HepG2 (cell line): ENCODE data around the gene FXYD6. TPM values are rescaled to one million over a fixed set of nuclear protein-coding genes. Genes with fewer than 3 reads are reported as not detected.

Experiments used
- ARNT ChIP-seq: fragments of 450-650 bp; IDR thresholded peaks from 2 replicates; pipeline ENCODE4 v1.6.1; 2017
- ATF3 ChIP-seq: sonication (generic); formaldehyde crosslinking; IDR thresholded peaks from 2 replicates; pipeline ENCODE4 v1.4.0; 2020; ENCODE audit warnings: missing genetic modification reagents
- CERS6 ChIP-seq: sonication (generic); formaldehyde crosslinking; IDR thresholded peaks from 2 replicates; pipeline ENCODE4 v1.5.0; 2020; ENCODE audit warnings: missing genetic modification reagents
- FOSL1 ChIP-seq: sonication (generic); formaldehyde crosslinking; IDR thresholded peaks from 2 replicates; pipeline ENCODE4 v1.9.0; 2021; ENCODE audit warnings: missing genetic modification reagents, borderline replicate concordance
- HDAC1 ChIP-seq: sonication (generic); formaldehyde crosslinking; IDR thresholded peaks from 2 replicates; pipeline ENCODE4 v1.5.1; 2020; ENCODE audit warnings: mild to moderate bottlenecking, missing genetic modification reagents
- HES4 ChIP-seq: sonication (generic); formaldehyde crosslinking; IDR thresholded peaks from 2 replicates; pipeline ENCODE4 v1.9.0; 2021; ENCODE audit warnings: mild to moderate bottlenecking, missing genetic modification reagents, borderline replicate concordance
- HIVEP1 ChIP-seq: sonication (generic); formaldehyde crosslinking; IDR thresholded peaks from 2 replicates; pipeline ENCODE4 v1.4.0; 2020; ENCODE audit warnings: mild to moderate bottlenecking, missing genetic modification reagents
- HOXA9 ChIP-seq: sonication (generic); formaldehyde crosslinking; IDR thresholded peaks from 2 replicates; pipeline ENCODE4 v1.8.1; 2022; ENCODE audit warnings: missing genetic modification reagents, mild to moderate bottlenecking, moderate library complexity, borderline replicate concordance
- MED8 ChIP-seq: sonication (generic); formaldehyde crosslinking; IDR thresholded peaks from 2 replicates; pipeline ENCODE4 v1.8.1; 2023; ENCODE audit warnings: mild to moderate bottlenecking, missing genetic modification reagents; ENCODE audit not compliant: insufficient replicate concordance
- MTF2 ChIP-seq: sonication (generic); formaldehyde crosslinking; IDR thresholded peaks from 2 replicates; pipeline ENCODE4 v1.5.0; 2020; ENCODE audit warnings: missing genetic modification reagents, borderline replicate concordance
- POGZ ChIP-seq: sonication (generic); formaldehyde crosslinking; IDR thresholded peaks from 2 replicates; pipeline ENCODE4 v1.4.0; 2020; ENCODE audit warnings: mild to moderate bottlenecking, missing genetic modification reagents
- SETDB1 ChIP-seq: sonication (generic); formaldehyde crosslinking; IDR thresholded peaks from 2 replicates; pipeline ENCODE4 v1.5.1; 2020; ENCODE audit warnings: missing genetic modification reagents, mild to moderate bottlenecking, borderline replicate concordance
- SMC3 ChIP-seq: IDR thresholded peaks from 2 replicates; pipeline ENCODE4 v1.6.1; 2011; ENCODE audit warnings: low read length, improper control_type of control experiment
- SSRP1 ChIP-seq: IDR thresholded peaks from 2 replicates; pipeline ENCODE4 v1.6.1; 2016; ENCODE audit warnings: control low read depth
- TEF ChIP-seq: sonication (generic); formaldehyde crosslinking; IDR thresholded peaks from 2 replicates; pipeline ENCODE4 v1.5.0; 2020; ENCODE audit warnings: missing genetic modification reagents
- ZBTB10 ChIP-seq: sonication (generic); formaldehyde crosslinking; IDR thresholded peaks from 2 replicates; pipeline ENCODE4 v1.4.0; 2020; ENCODE audit warnings: missing genetic modification reagents, borderline replicate concordance
- ZFYVE20 ChIP-seq: sonication (generic); formaldehyde crosslinking; IDR thresholded peaks from 2 replicates; pipeline ENCODE4 v1.8.0; 2023; ENCODE audit warnings: low read depth, mild to moderate bottlenecking, moderate library complexity, missing genetic modification reagents, borderline replicate concordance
- ZMYM2 ChIP-seq: sonication (generic); formaldehyde crosslinking; IDR thresholded peaks from 2 replicates; pipeline ENCODE4 v1.8.0; 2022; ENCODE audit warnings: mild to moderate bottlenecking, missing genetic modification reagents
- ZNF18 ChIP-seq: sonication (generic); formaldehyde crosslinking; IDR thresholded peaks from 2 replicates; pipeline ENCODE4 v1.8.0; 2022; ENCODE audit warnings: mild to moderate bottlenecking, missing genetic modification reagents; ENCODE audit not compliant: insufficient replicate concordance
- ZNF335 ChIP-seq: sonication (generic); formaldehyde crosslinking; IDR thresholded peaks from 2 replicates; pipeline ENCODE4 v1.4.0; 2020; ENCODE audit warnings: missing genetic modification reagents
- ZNF354B ChIP-seq: sonication (generic); formaldehyde crosslinking; IDR thresholded peaks from 2 replicates; pipeline ENCODE4 v1.8.0; 2022; ENCODE audit warnings: mild to moderate bottlenecking, missing genetic modification reagents
- ZNF597 ChIP-seq: sonication (generic); formaldehyde crosslinking; IDR thresholded peaks from 2 replicates; pipeline ENCODE4 v1.5.0; 2020; ENCODE audit warnings: missing genetic modification reagents
- polyA plus RNA-seq, 8 experiments: library from polyadenylated mRNA; depleted of rRNA in 3 of 8; stranded (reverse) in 7 of 8; unstranded in 1 of 8; fragments of >200 nt; fragmentation: Illumina TruSeq in 4 of 8; extraction: Trizol in 4 of 8; gene quantifications; 2 replicates each; pipeline versions ENCODE4 v1.2.1 to v1.2.3, GENCODE V29; 2011 to 2016; ENCODE audit warnings: low read depth in 4 of 8, missing spikeins in 1 of 8, mixed read lengths in 1 of 8; ENCODE audit not compliant: insufficient read depth in 1 of 8
- total RNA-seq, 5 experiments: library from RNA; depleted of rRNA; stranded (reverse); fragments of >200 nt; fragmentation: Illumina TruSeq; extraction: Trizol; gene quantifications; 2 replicates each; pipeline ENCODE4 v1.2.3, GENCODE V29; 2016; ENCODE audit warnings: low read depth in 1 of 5

FXYD6 gene
- total and polyA plus RNA-seq, 2 of the 13 experiments (the other 11 are each of a cell fraction or from before 2014, with no cell fraction given), result not detected

GRCh38 chr11:117824571-117825537, 51.6 kb downstream of the FXYD6 start, which contains the start of gene FXYD2 (continued):
- TF ChIP-seq ZBTB10 (CRISPR knock-in tag) (peak; percentile 14; the same call in 1 of the 2 replicates), HOXA9 (CRISPR knock-in tag) (no peak), ZNF18 (peak; percentile 86), ZNF354B (CRISPR knock-in tag) (no peak), SSRP1 (CRISPR knock-in tag) (no peak), HIVEP1 (CRISPR knock-in tag) (no peak), HES4 (CRISPR knock-in tag) (no peak), CERS6 (CRISPR knock-in tag) (no peak), SETDB1 (CRISPR knock-in tag) (no peak), ZNF335 (CRISPR knock-in tag) (no peak), ATF3 (CRISPR knock-in tag) (no peak), HDAC1 (CRISPR knock-in tag) (peak; percentile 34; the same call in 1 of the 2 replicates), FOSL1 (CRISPR knock-in tag) (no peak), ZNF597 (CRISPR knock-in tag) (no peak), TEF (CRISPR knock-in tag) (no peak), MED8 (no peak), ZMYM2 (no peak), MTF2 (CRISPR knock-in tag) (no peak), POGZ (CRISPR knock-in tag) (no peak), ARNT (no peak), SMC3 (no peak), ZFYVE20 (CRISPR knock-in tag) (no peak)
